Measurements from ENCODE around the gene GXYLT2.

The GXYLT2 gene

DNA sequence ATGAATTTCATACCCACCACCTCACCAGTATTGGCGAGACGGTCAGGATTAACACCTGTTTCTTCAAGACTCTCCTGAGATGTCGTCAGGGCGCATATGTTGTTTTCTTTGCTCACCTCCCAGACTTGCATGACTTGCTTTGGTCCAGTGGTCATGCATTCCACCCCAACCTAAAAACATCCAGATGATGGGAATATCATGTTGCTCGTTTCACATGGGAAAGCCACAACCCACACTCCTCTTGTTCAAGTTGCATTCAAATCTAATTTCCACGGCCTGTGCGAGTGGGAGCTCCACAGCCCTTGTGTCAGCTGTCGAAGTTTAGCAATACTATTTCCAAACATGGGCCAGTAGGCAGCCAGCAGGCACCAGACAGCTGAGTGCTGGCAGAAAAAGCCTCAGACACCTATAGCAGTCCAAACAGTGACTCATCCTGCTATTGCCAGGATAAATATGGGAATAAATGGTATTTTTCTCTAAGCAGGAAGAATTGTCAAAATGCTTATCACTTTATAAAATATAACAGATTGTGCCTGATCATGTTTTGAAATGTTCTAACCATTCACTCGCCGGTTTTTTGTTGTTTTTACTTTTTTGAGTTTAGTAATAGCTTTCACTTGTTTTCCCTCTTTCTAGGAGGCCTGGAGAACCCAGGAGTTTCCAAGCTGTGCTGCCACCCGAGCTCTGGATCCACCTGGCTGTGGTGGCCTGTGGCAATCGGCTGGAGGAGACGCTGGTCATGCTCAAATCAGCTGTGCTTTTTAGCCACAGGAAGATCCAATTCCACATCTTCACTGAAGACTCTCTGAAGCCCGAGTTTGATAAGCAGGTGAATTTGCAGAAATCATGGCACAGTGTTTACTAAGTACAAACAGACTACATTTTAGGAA is 20.1 kb downstream of the GXYLT2 start:
- ChIA-PET CTCF (interaction anchor here (0.6 kb wide), 1 partner anchor 28 kb away, joined by 4 read pairs; no protein-coding TSS in a partner anchor), POLR2A (no interaction called here)
- Histone ChIP-seq H3K4me1 (ENCODE audit: control insufficient read depth, insufficient read depth, low read length) (peaks cover 20% of the 10 kb centered on the region), H3K36me3 (ENCODE audit: control insufficient read depth in 2 of 2, insufficient read depth in 1 of 2, low read length in 2 of 2) (peaks cover 0 to 13% of the 10 kb centered on the region in 2 experiments; a peak in 1 of 3 replicates), H3K9me3 (ENCODE audit: control insufficient read depth, insufficient read depth, low read depth, low read length) (no peaks in the 10 kb centered on the region), H3K4me3 (ENCODE audit: low read depth, low read length) (no peak overlapping the region), H3K27ac (ENCODE audit: extremely low read depth, low read depth, low read length) (no peak overlapping the region)
- TF ChIP-seq OVOL3 (tag by site-specific recombination; IDR thresholded peaks at IDR 0.05) (no peak), PRDM1 (tag by site-specific recombination; IDR thresholded peaks at IDR 0.05) (peak; percentile 52; the same call in 1 of the 2 replicates)

DNA sequence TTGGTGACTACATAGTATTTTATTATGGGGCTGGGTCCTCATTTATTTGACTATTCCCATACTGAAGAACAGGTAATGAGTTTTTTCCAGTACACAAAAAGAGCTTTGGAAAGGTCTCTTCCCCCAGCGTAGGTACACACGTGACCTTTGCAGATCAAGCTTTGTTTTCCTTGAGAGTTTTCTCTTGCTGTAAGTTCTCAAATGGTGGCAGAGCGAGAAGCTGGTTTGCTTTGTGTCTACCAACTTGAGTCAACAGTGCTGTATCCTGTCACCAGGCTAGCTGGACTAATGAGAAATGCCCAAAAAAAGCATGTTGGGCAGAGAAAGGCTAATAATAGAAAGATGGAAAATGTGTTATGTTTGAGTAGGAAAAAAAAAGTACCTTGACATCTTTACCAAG is 21.7 kb downstream of the GXYLT2 start:
- Histone ChIP-seq H3K27ac (ENCODE audit: extremely low read depth, low read depth, low read length) (no peak overlapping the region), H3K9me3 (ENCODE audit: control insufficient read depth, insufficient read depth, low read depth, low read length) (no peaks in the 10 kb centered on the region), H3K4me3 (ENCODE audit: low read depth, low read length) (no peak overlapping the region), H3K36me3 (ENCODE audit: control insufficient read depth in 2 of 2, insufficient read depth in 1 of 2, low read length in 2 of 2) (peaks cover 0 to 13% of the 10 kb centered on the region in 2 experiments; a peak in 1 of 3 replicates), H3K4me1 (ENCODE audit: control insufficient read depth, insufficient read depth, low read length) (peaks cover 13% of the 10 kb centered on the region)
- ChIA-PET POLR2A (no interaction called here), CTCF (no interaction called here)
- TF ChIP-seq, protein P1, sequence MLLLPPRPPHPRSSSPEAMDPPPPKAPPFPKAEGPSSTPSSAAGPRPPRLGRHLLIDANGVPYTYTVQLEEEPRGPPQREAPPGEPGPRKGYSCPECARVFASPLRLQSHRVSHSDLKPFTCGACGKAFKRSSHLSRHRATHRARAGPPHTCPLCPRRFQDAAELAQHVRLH (tag by site-specific recombination; IDR thresholded peaks at IDR 0.05), result no peak
- TF ChIP-seq ZNF555 (tag by site-specific recombination; conservative IDR thresholded peaks at IDR 0.05), result no peak
- TF ChIP-seq, protein P2, sequence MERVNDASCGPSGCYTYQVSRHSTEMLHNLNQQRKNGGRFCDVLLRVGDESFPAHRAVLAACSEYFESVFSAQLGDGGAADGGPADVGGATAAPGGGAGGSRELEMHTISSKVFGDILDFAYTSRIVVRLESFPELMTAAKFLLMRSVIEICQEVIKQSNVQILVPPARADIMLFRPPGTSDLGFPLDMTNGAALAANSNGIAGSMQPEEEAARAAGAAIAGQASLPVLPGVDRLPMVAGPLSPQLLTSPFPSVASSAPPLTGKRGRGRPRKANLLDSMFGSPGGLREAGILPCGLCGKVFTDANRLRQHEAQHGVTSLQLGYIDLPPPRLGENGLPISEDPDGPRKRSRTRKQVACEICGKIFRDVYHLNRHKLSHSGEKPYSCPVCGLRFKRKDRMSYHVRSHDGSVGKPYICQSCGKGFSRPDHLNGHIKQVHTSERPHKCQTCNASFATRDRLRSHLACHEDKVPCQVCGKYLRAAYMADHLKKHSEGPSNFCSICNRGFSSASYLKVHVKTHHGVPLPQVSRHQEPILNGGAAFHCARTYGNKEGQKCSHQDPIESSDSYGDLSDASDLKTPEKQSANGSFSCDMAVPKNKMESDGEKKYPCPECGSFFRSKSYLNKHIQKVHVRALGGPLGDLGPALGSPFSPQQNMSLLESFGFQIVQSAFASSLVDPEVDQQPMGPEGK (tag by site-specific recombination; IDR thresholded peaks at IDR 0.05), result no peak
- no peak for TF ChIP-seq ZBTB8A (tag by site-specific recombination; IDR thresholded peaks at IDR 0.05)
- no peak for TF ChIP-seq ZNF830 (tag by site-specific recombination; IDR thresholded peaks at IDR 0.05; ENCODE audit: low read depth)
- no peak for TF ChIP-seq WT1 (tag by site-specific recombination; IDR thresholded peaks at IDR 0.05)
- TF ChIP-seq EGR2 (tag by site-specific recombination; IDR thresholded peaks at IDR 0.05; ENCODE audit: low read depth), result no peak
- TF ChIP-seq ZNF791 (tag by site-specific recombination; IDR thresholded peaks at IDR 0.05), result no peak
- TF ChIP-seq MYNN (tag by site-specific recombination; IDR thresholded peaks at IDR 0.05; ENCODE audit: borderline replicate concordance), result no peak
- no peak for TF ChIP-seq ZXDB (tag by site-specific recombination; IDR thresholded peaks at IDR 0.05)
- TF ChIP-seq REPIN1 (tag by site-specific recombination; IDR thresholded peaks at IDR 0.05; ENCODE audit: low read depth), result no peak
- TF ChIP-seq ZBTB1 (tag by site-specific recombination; IDR thresholded peaks at IDR 0.05), result no peak
- no peak for TF ChIP-seq ZSCAN16 (tag by site-specific recombination; IDR thresholded peaks at IDR 0.05)
- no peak for TF ChIP-seq ZNF24 (tag by site-specific recombination; IDR thresholded peaks at IDR 0.05)
- TF ChIP-seq GLIS2 (tag by site-specific recombination; IDR thresholded peaks at IDR 0.05), result no peak
- TF ChIP-seq, protein P3, sequence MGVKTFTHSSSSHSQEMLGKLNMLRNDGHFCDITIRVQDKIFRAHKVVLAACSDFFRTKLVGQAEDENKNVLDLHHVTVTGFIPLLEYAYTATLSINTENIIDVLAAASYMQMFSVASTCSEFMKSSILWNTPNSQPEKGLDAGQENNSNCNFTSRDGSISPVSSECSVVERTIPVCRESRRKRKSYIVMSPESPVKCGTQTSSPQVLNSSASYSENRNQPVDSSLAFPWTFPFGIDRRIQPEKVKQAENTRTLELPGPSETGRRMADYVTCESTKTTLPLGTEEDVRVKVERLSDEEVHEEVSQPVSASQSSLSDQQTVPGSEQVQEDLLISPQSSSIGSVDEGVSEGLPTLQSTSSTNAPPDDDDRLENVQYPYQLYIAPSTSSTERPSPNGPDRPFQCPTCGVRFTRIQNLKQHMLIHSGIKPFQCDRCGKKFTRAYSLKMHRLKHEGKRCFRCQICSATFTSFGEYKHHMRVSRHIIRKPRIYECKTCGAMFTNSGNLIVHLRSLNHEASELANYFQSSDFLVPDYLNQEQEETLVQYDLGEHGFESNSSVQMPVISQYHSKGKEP (tag by site-specific recombination; IDR thresholded peaks at IDR 0.05), result no peak

Measured in HEK293 (cell line).